HG03520 (cell line): Measurements from ENCODE around the gene RPL38.
A peak's percentile ranks its signal among the peaks of the same experiment; 100 is the strongest.

Experiments
- ATAC-seq: cut with Tn5 transposase; IDR thresholded peaks from one replicate; pipeline ENCODE4 v1.9.1; 2021; ENCODE audit warnings: mild to moderate bottlenecking, moderate library complexity; ENCODE audit not compliant: unreplicated experiment

Gene RPL38

GRCh38 chr17:74203439-74204240, at the start of gene RPL38:
Gene RPL38, plus strand, starts transcription at chr17:74203678. Its CDS starts 278 bp downstream, at chr17:74203956.
- peak; percentile 68 for ATAC-seq

GRCh38 chr17:74153821-74154430, 49.6 kb upstream of the RPL38 start:
- no peak for ATAC-seq

- no peak for ATAC-seq
Observed at GRCh38 chr17:74156878-74157277, 46.6 kb upstream of the RPL38 start.

- ATAC-seq, result no peak
Observed at GRCh38 chr17:74157366-74157765, 46.1 kb upstream of the RPL38 start.

GRCh38 chr17:74158761-74159160, 44.7 kb upstream of the RPL38 start:
- no peak for ATAC-seq

- ATAC-seq, result no peak
Observed at GRCh38 chr17:74159226-74159840, 44.1 kb upstream of the RPL38 start.

- no peak for ATAC-seq
Observed at GRCh38 chr17:74160656-74161502, 42.6 kb upstream of the RPL38 start.

GRCh38 chr17:74161503-74161875, 42.0 kb upstream of the RPL38 start:
- no peak for ATAC-seq

GRCh38 chr17:74163271-74163821, 40.1 kb upstream of the RPL38 start:
- ATAC-seq, result no peak

- no peak for ATAC-seq
Observed at GRCh38 chr17:74163836-74164235, 39.6 kb upstream of the RPL38 start.

GRCh38 chr17:74164446-74165045, 38.9 kb upstream of the RPL38 start:
- no peak for ATAC-seq

GRCh38 chr17:74165797-74166365, 37.6 kb upstream of the RPL38 start:
- ATAC-seq, result no peak

GRCh38 chr17:74170924-74171323, 32.6 kb upstream of the RPL38 start:
- no peak for ATAC-seq

- no peak for ATAC-seq
Observed at GRCh38 chr17:74172700-74173099, 30.8 kb upstream of the RPL38 start.

GRCh38 chr17:74176546-74177001, 26.9 kb upstream of the RPL38 start:
- ATAC-seq, result no peak

GRCh38 chr17:74177018-74177450, 26.4 kb upstream of the RPL38 start:
- no peak for ATAC-seq

- ATAC-seq, result no peak
Observed at GRCh38 chr17:74179576-74179975, 23.9 kb upstream of the RPL38 start.

GRCh38 chr17:74180336-74180735, 23.1 kb upstream of the RPL38 start:
- no peak for ATAC-seq

- no peak for ATAC-seq
Observed at GRCh38 chr17:74181341-74181740, 22.1 kb upstream of the RPL38 start.
